Inflammatory macrophage treated with lipopolysaccharide for 4 hours (primary cell): ENCODE data around the gene SLC39A11.
A peak's percentile ranks its signal among the peaks of the same experiment; 100 is the strongest.
"Not testable (repeated sequence)": the region's sequence is repeated elsewhere in the genome, so short reads cannot be mapped to it uniquely, and the experiment has no call there.

ENCODE experiments used
- DNase-seq: peaks from one replicate; pipeline ENCODE4 v3.0.0-alpha.2; 2020

The SLC39A11 gene

DNA sequence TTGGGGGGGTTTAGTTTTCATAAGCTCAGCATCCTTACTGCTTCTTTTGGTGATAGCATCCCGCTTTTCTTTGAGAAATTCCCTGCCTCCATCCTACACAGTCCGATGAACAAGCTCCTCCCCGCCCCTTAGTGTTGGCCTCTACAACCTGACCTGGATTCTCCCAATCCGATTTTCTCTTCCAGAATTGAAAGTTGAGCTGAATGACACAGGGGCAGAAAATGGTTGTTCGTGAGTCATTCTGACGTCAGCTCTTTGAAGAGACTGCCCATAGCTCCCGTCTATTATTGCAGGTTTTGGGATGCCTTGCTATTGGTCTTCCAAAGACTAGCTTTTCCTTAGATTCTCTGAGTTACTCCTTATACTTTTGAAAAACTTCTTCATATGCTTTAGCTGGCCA, 279.7 kb downstream of the SLC39A11 start:
- no peak for DNase-seq

- no peak for DNase-seq
Measured at GRCh38 chr17:72811976-72812687, 280.4 kb downstream of the SLC39A11 start.

DNA sequence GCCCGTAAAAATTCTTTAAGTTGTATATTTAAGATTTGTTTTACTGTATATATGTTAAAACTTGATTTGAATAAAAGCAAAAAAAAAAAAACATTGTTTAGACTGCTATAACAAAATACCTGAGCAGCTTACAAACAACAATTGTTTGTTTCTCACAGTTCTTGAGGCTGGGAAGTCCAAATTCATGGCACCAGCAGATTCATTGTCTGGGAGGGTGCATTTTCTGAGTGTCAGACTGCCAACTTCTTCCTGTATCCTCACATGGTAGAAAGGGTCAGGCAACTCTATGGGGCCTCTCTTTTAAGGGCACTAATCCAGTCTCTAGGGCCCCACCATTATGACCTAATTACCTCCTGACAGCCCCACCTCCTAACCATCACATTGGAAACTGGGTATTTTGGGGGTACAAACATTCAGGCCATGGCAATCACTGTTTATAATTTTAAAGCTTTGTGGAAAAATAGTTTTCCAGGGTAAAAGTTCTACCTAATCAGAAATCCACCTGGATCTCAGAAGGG, 281.4 kb downstream of the SLC39A11 start:
- DNase-seq: no peak

- DNase-seq: no peak
Measured at GRCh38 chr17:72806011-72806410, 286.5 kb downstream of the SLC39A11 start.

DNA sequence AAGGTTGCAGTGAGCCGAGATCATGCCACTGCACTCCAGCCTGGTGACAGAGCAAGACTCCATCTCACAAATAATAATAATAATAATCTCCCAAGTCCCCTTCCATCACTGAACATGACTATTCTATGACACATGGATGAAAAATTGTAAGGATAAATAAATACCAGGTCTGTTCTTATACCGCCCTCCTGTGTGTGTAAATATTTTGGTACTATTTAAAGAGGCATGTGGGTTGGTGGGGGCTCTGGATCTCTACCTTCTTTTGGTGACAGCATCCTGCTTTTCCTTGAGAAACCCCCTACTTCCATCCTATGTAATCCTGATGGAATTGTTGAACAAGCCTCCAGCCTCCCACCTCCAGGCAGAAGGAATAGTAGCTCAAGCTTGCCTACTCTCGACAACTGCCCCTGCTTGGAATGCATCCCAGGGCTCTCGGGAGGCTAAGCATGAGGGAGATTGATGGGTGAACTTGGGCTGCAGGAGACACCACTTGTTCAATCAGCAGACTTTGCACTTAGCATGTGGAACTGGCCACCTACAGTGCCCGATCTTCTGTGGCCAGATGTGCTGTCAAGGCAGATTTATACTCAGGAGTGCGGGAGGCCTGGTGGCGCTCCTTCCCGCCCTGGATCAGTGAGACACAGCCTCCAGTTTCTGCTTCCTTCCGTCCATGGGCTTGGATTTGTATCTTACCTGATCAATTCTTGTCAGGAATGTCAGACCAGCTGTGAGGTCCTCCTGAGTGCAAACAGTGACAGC, 287.4 kb downstream of the SLC39A11 start:
- no peak for DNase-seq

GRCh38 chr17:72802726-72803125, 289.8 kb downstream of the SLC39A11 start:
- DNase-seq: no peak

- no peak for DNase-seq
Measured at GRCh38 chr17:72797142-72797541, 295.3 kb downstream of the SLC39A11 start.

DNA sequence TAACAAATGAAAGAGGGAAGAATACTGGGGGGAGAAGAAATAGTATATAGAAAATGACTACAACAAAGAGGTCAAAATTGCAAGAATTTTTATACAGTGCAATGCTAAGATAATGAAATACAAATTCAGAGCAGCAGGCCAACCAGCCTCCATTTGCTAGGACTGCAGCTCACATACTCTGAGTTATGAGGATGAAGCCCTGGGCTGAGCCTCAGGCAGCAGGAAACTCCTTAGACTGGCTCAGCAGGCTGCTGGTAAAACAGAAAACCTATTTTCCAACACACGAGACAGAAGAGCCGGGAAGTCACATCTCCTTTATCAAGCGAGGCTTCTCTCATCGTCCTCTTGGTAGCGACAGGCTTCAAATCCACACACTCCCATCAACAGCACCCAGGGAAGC, 296.5 kb downstream of the SLC39A11 start:
- no peak for DNase-seq

DNA sequence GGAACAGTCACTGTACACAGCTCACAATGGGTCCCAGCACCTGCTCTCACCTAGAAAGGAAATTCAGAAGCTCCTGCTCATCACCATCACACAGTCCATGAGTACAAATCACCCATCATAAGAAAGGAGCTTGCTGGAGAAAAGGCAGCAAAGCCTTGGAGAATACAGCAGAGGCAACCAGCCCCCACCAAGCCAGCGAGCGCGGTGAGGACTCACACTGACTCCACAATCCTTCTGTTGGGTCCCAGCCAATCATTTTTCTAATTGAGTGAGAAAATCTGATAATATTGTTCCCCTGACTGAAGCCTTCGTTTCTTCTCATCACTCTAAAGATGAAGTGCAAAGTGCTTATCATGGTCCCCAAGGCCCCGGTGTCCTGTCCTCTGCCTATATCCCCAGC, 298.3 kb downstream of the SLC39A11 start:
- DNase-seq: no peak

DNA sequence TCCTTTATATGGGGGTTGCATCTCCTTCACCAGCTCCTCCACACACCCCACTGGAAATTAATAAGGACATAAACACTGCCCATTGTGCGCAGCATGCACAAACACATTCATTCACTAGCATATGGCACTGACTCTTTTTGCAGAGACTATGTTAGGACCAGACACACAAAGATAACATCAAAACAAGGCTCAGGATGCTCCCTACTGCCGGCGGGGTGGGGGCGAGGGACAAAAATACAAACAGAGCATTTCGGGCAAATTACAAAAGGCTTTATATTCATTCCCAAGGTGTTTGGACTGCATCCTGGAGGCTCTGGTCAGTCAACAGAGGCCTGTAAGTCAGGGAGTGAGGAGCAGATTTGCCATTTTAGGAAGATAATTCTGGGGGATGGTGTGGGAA, 299.7 kb downstream of the SLC39A11 start:
- no peak for DNase-seq

GRCh38 chr17:72790190-72790589, 302.3 kb downstream of the SLC39A11 start:
- no peak for DNase-seq

DNA sequence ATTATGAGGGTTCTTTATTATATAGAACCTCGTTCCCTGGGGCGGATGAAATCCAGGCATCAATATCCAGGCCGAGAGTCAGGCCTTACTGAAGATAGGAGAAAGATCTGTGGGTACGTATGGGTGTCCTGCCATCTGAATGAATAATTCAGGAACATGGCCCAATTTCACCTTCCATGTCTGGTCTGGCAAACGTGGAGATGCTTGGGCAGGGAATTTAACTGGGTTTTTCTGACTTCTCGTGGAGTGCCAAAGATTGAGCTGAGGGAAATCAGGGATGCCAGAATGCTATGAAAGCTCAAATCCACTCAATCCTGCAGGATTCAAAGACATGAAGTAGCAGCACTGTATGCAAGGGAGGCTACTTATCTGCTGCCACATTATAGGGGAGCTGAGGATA, 302.8 kb downstream of the SLC39A11 start:
- no peak for DNase-seq

GRCh38 chr17:72788950-72789585, 303.4 kb downstream of the SLC39A11 start:
- DNase-seq: no peak

- DNase-seq: no peak
Measured at GRCh38 chr17:72786209-72786608, 306.3 kb downstream of the SLC39A11 start.

DNA sequence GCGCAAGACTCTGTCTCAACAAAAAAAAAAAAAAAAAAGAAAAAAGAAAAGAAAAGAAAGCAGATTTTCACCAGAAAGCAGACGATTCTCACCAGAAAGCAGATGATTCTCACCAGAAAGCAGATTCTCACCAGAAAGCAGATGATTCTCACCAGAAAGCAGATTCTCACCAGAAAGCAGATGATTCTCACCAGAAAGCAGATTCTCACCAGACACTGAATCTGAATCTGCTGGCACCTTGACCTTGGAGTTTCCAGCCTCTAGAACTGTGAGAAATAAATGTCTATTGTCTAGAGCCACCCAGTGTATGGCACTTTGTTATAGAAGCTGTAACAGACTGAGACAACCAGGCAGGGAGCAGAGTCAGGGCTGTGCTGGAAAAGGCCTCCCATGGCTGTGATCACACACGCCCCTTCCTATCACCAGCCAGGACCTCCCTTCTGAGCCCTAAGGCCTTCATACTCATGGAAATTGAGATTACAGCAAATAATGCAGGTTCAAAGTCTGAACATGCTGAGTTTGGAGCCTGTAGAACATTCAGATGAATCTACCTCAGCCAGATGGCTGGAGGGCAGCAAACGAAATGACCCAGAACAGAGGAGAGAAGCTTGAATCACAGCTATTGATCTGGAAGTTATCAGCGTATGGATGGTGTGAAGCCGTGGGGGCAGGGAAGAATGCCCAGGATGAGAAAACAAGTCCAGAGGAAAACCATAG, 309.3 kb downstream of the SLC39A11 start:
- no peak for DNase-seq

DNA sequence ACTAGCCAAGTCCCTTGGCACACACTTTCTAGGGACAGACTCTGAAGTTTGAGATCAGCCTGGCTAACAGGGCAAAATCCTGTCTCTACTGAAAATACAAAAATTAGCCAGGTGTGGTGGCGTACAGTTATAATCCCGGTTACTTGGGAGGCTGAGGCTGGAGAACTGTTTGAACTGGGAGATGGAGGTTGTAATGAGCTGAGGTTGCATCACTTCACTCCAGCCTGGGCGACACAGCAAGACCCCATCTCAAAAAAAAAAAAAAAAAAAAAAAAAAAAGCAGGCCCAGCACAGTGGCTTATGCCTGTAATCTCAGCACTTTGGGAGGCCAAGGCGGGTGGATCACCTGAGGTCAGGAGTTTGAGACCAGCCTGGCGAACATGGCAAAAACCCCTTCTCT, 310.1 kb downstream of the SLC39A11 start:
- not testable (repeated sequence) for DNase-seq

DNA sequence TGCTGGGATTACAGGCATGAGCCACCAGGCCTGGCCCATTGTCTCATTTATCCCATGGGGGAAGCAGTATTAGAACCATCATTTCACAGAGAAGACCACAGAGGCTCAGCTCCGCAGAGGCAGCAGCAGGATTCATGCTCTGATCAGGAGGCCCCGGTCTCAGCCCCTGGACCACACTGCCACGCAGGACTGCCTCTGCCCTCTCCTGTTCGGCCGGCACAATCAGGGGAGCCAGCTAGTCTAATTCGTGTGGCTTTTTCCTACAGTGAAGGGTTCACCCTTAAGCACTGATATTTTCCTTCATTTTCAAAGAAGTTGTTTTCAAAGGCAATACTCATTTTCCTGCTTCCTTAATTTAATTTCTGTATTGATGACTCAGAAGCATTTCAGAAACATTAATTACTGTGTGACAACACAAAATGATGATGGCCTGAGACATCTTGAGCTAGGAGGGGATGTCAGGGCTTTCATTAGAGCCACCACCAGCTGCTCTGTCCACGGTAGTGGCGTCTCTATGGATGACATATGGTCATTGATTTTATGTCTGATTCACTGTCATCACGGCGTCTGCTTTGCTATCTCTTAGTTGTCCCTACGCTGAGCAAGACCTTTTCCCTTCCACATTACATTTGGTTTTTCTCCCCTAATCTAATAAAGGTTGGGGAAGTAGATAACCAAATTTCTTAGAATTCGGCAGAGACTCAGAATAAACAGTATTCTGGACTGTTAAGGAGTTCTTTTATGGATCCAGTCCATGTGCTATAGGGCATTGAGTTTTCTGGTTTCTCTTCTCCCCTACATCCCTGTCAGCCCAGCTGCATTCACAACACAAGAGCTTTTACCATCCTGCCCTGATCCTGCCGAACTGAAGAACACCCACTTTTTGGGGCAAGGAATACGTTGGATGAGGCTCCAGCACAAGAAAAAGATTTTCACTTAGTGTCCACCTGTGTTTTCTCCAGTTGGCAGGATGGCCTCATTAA, 314.0 kb downstream of the SLC39A11 start:
- no peak for DNase-seq

DNA sequence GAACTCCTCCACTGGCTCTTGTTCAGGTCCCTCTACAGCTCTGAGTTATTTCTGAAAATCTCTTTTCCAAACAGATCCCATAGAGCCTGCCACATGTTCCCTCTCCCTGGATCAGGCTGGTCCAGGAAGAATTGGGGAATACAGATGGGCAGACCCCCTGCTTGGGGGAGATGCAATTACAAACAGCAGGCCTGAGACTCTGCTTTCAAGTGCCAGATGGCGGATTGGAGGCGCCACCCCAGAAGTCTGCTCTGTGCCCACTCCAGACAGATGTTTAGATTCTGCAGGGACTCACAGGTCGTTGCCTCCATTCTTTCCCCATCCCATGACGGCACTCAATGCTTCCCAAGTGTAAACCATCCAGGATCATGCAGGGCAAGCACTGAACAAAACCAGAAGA, 316.6 kb downstream of the SLC39A11 start:
- DNase-seq: no peak

GRCh38 chr17:72775237-72775636, 317.3 kb downstream of the SLC39A11 start:
- DNase-seq: no peak

DNA sequence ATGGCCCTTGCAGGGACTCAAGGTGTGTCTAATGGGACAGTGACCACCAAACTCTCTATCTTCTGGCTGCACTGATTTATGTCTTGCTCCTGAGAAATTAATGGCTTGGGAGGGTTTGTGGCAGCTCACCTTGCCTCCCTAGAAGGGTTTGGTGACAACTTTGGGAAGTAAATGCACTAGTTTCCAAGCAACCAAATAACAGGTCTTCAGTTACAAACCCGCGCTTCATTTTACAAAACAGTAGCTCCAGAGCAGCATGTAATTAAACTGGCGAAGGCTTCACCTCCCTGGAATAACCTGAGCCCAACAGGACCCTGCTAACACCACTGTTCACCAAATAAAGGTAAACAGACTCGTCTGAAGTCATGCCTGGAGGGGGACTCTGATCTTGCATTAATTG, 318.3 kb downstream of the SLC39A11 start:
- no peak for DNase-seq

GRCh38 chr17:72773225-72773624, 319.3 kb downstream of the SLC39A11 start:
- DNase-seq: peak; percentile 37

DNA sequence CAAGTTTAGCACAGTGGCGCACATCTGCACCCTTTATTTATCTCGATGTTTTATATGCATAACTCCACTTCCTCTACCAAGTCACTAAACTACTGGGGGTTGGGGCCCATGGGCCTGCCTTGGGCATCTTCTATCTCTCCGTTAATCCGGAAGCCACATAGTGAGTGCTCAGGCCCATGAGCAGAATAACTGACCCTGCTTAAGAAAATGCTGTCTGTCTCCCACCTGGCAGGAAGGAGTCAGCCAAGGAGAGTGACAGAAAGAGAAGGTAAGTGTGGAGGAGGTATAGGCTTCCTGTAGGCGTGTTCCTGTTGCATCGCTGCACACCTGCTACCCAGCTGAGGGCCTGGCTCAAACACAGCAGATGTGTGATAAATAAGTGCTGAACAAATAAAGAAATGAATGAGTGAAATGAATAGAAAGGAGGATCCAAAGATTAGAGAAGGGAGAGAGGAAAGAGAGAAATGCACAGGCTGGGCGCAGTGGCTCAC, 320.1 kb downstream of the SLC39A11 start:
- DNase-seq: no peak
